K562 (cell line): Measurements from ENCODE around the gene ZNF10. TPM values are rescaled to one million over a fixed set of nuclear protein-coding genes. Genes with fewer than 3 reads are reported as not detected.

Source experiments
- ATAC-seq: fragments of 200-7000 bp; cut with Tn5 transposase; 3 replicates; pipeline ENCODE4 v1.9.1; 2020; ENCODE audit warnings: moderate library complexity
- Bru-seq: library from RNA; stranded (reverse); fragments of 400-500 nt; gene quantifications from one replicate; lab custom pipeline; 2021; lab: Mats Ljungman, UMichigan
- BruChase-seq, 2 experiments: library from RNA; stranded (reverse); fragments of 400-500 nt; gene quantifications; one replicate each; lab custom pipeline; 2021; lab: Mats Ljungman, UMichigan
- BruUV-seq: library from RNA; stranded (reverse); fragments of 400-500 nt; replicated peaks from 2 replicates; lab custom pipeline; 2021; lab: Mats Ljungman, UMichigan
- CTCF ChIA-PET: fragments of 300-600 bp; formaldehyde crosslinking; extraction: SDS; loops from one replicate; lab custom pipeline; 2021; ENCODE audit warnings: low intra/inter-chr PET ratio; lab: Yijun Ruan, JAX
- POLR2A ChIA-PET: fragments of 300-600, 350-650 bp; sonication (Branson Sonifier 250); formaldehyde crosslinking; extraction: SDS; loops from one replicate; lab custom pipeline; 2021; ENCODE audit warnings: antibody characterized with exemption, inconsistent platforms; lab: Yijun Ruan, JAX
- DNase-seq, 4 experiments: peaks; one replicate each; pipeline versions ENCODE4 v3.0.0 to v3.0.0-alpha.2; 2011 to 2018; ENCODE audit warnings: low spot score in 3 of 4, mixed read lengths in 3 of 4; ENCODE audit errors: extremely low read depth in 1 of 4
- FAIRE-seq: peaks from 2 replicates; lab custom pipeline; 2011; peaks lifted over from hg19 to GRCh38; lab: Jason Lieb, UNC
- H2AFZ ChIP-seq: 2 replicates; pipeline ENCODE4 v1.6.0; 2011; ENCODE audit warnings: low read depth, low read length, control low read depth, inconsistent platforms
- H3K27ac ChIP-seq: fragments of 200-600 bp; 3 replicates; pipeline ENCODE4 v1.8.0; 2011; ENCODE audit warnings: low read depth, mild to moderate bottlenecking, control low read depth, inconsistent platforms, low read length, moderate library complexity, mixed read lengths; ENCODE audit errors: extremely low read depth
- H3K27me3 ChIP-seq, 2 experiments: fragments of 300-600 bp in 1 of 2; 2 replicates in 1 of 2; 3 replicates in 1 of 2; pipeline versions ENCODE4 v1.6.0 to v1.8.0; 2011; ENCODE audit warnings: inconsistent platforms in 2 of 2, low read length in 2 of 2, mild to moderate bottlenecking in 1 of 2, mixed read lengths in 1 of 2, moderate library complexity in 1 of 2; ENCODE audit not compliant: control insufficient read depth in 2 of 2, insufficient read depth in 2 of 2
- H3K36me3 ChIP-seq: fragments of 300-600 bp; 3 replicates; pipeline ENCODE4 v1.8.0; 2011; ENCODE audit warnings: mild to moderate bottlenecking, low read length, inconsistent platforms; ENCODE audit not compliant: control insufficient read depth, insufficient read depth
- H3K4me1 ChIP-seq, 2 experiments: fragments of 200-600 bp in 1 of 2; replicated peaks in 1 of 2; 2 replicates in 1 of 2; 3 replicates in 1 of 2; pipeline versions ENCODE4 v1.5.1 to v1.8.0; 2011; ENCODE audit warnings: inconsistent platforms in 2 of 2, low read length in 2 of 2, mild to moderate bottlenecking in 1 of 2, mixed read lengths in 1 of 2, moderate library complexity in 1 of 2; ENCODE audit not compliant: control insufficient read depth in 2 of 2, insufficient read depth in 2 of 2
- H3K4me2 ChIP-seq: 2 replicates; pipeline ENCODE4 v1.6.1; 2011; ENCODE audit warnings: low read length, control low read depth, inconsistent platforms, mixed read lengths; ENCODE audit not compliant: insufficient read depth
- H3K4me3 ChIP-seq: fragments of 200-600 bp; sonication (generic), shearing (Covaris generic); 2 replicates; pipeline ENCODE4 v1.5.1; 2016; ENCODE audit warnings: control low read depth, inconsistent platforms
- H3K79me2 ChIP-seq: fragments of 200-600 bp; 3 replicates; pipeline ENCODE4 v1.8.0; 2011; ENCODE audit warnings: low read length, inconsistent platforms; ENCODE audit not compliant: control insufficient read depth, insufficient read depth
- H3K9ac ChIP-seq, 2 experiments: 2 replicates each; pipeline versions ENCODE4 v1.6.0 to v1.6.1; 2011; ENCODE audit warnings: low read depth in 2 of 2, low read length in 2 of 2, control low read depth in 1 of 2, inconsistent platforms in 1 of 2, mild to moderate bottlenecking in 1 of 2, mixed read lengths in 1 of 2; ENCODE audit not compliant: insufficient read depth in 1 of 2
- H3K9me1 ChIP-seq: one replicate; pipeline ENCODE4 v1.6.0; 2011; ENCODE audit warnings: inconsistent platforms, mild to moderate bottlenecking, low read length, moderate library complexity; ENCODE audit not compliant: control insufficient read depth, insufficient read depth
- H3K9me3 ChIP-seq: replicated peaks from 2 replicates; pipeline ENCODE4 v1.5.1; 2011; ENCODE audit warnings: low read depth, low read length, inconsistent platforms; ENCODE audit not compliant: control insufficient read depth, insufficient read depth
- H4K20me1 ChIP-seq: replicated peaks from 2 replicates; pipeline ENCODE4 v1.6.1; 2011; ENCODE audit warnings: low read length, inconsistent platforms, mixed read lengths; ENCODE audit not compliant: control insufficient read depth, insufficient read depth
- ADNP ChIP-seq: fragments of 200-800 bp; sonication (Bioruptor generic); IDR thresholded peaks from 2 replicates; pipeline ENCODE4 v1.6.1; 2016; ENCODE audit warnings: missing genetic modification characterization, missing compliant biosample characterization
- BRD9 ChIP-seq: fragments of 450-650 bp; IDR thresholded peaks from 2 replicates; pipeline ENCODE4 v1.6.1; 2018; ENCODE audit warnings: low read depth; ENCODE audit not compliant: partially characterized antibody
- ERF ChIP-seq: fragments of 450-650 bp; formaldehyde crosslinking; IDR thresholded peaks from 2 replicates; pipeline ENCODE4 v1.4.0; 2020; ENCODE audit warnings: mild to moderate bottlenecking, mixed read lengths
- ETS2 ChIP-seq: IDR thresholded peaks from 2 replicates; pipeline ENCODE4 v1.6.1; 2016; ENCODE audit warnings: borderline replicate concordance, missing genetic modification characterization, mild to moderate bottlenecking, moderate library complexity, missing compliant biosample characterization; ENCODE audit not compliant: poor library complexity, severe bottlenecking
- FUS ChIP-seq: fragments of 200-400 bp; formaldehyde crosslinking; optimal IDR thresholded peaks from 2 replicates; pipeline ENCODE3; 2017; ENCODE audit warnings: low read depth, low read length
- HMGN3 ChIP-seq: IDR thresholded peaks from 2 replicates; pipeline ENCODE4 v1.6.1; 2011; ENCODE audit warnings: borderline replicate concordance, low read depth, mild to moderate bottlenecking, mixed read lengths, low read length; ENCODE audit not compliant: insufficient read length; ENCODE audit errors: extremely low read depth
- PHB2 ChIP-seq: fragments of 450-650 bp; IDR thresholded peaks from 2 replicates; pipeline ENCODE4 v1.6.1; 2017; ENCODE audit warnings: low read depth
- PHF20 ChIP-seq: fragments of 450-650 bp; IDR thresholded peaks from 2 replicates; pipeline ENCODE4 v1.6.1; 2018; ENCODE audit not compliant: partially characterized antibody
- TEAD1 ChIP-seq, 2 experiments: fragments of 450-650 bp in 1 of 2; sonication (generic) in 1 of 2; formaldehyde crosslinking; IDR thresholded peaks; 2 replicates each; pipeline versions ENCODE4 v1.4.0 to v1.8.0; 2020 to 2022; ENCODE audit warnings: mild to moderate bottlenecking in 2 of 2, missing genetic modification reagents in 1 of 2
- WGBS: fragments of 100-300 bp; shearing (Covaris generic); methylation state at CpG from one replicate; pipeline ENCODE4 v1.1.6; 2016; ENCODE audit warnings: low coverage, mixed read lengths; ENCODE audit not compliant: insufficient coverage; ENCODE audit errors: missing lambda C conversion rate; 5-methylcytosine and 5-hydroxymethylcytosine counted together
- in situ Hi-C: fragments of 300-500 bp; cut with MboI; formaldehyde crosslinking; loops from 4 replicates; pipeline ENCODE4 v1.15.0; 2018; ENCODE audit warnings: inconsistent platforms, mixed read lengths
- intact Hi-C: fragments of 100-400 bp; cut with micrococcal nuclease; formaldehyde crosslinking; loops from 2 replicates; pipeline ENCODE4 v1.14.2; 2022
- long read RNA-seq, 3 experiments: library from polyadenylated mRNA in 2 of 3; library from RNA in 1 of 3; unstranded in 2 of 3; stranded (forward) in 1 of 3; transcript quantifications; one replicate each; pipeline ENCODE4 v2.0.0, GENCODE V29; 2019 to 2022
- polyA minus RNA-seq, 3 experiments: library from RNA; depleted of rRNA, polyadenylated mRNA; stranded (reverse); fragments of >200 nt; gene quantifications; 2 replicates each; pipeline ENCODE4 v1.2.3, GENCODE V29; 2011
- polyA plus RNA-seq, 8 experiments: library from polyadenylated mRNA; depleted of rRNA in 4 of 8; stranded (reverse) in 5 of 8; unstranded in 3 of 8; fragments of >200 nt; fragmentation: Nextera tagmentation in 2 of 8; fragmentation: Illumina TruSeq in 1 of 8; extraction: Ambion mirVana in 2 of 8; extraction: Trizol in 1 of 8; gene quantifications; 2 replicates each; pipeline versions ENCODE4 v1.2.1 to v1.2.3, GENCODE V29; 2011 to 2014; ENCODE audit warnings: inconsistent platforms in 1 of 8, missing spikeins in 1 of 8
- total RNA-seq, 7 experiments: library from RNA; depleted of rRNA in 6 of 7; stranded (reverse); fragments of >200 nt in 6 of 7; fragmentation: Illumina TruSeq in 2 of 7; extraction: Trizol in 2 of 7; gene quantifications; 2 replicates each; pipeline versions ENCODE4 v1.2.1 to v1.2.3, GENCODE V29; 2011 to 2021; ENCODE audit warnings: low replicate concordance in 1 of 7
- TF ChIP-seq, protein P1 (sequence below), 2 experiments: IDR thresholded peaks in 1 of 2; conservative IDR thresholded peaks in 1 of 2; 2 replicates each; pipeline ENCODE4 v1.6.1; 2016; ENCODE audit warnings: low read depth in 2 of 2, mild to moderate bottlenecking in 1 of 2, missing compliant biosample characterization in 1 of 2, missing genetic modification characterization in 1 of 2, moderate library complexity in 1 of 2
- TF ChIP-seq, protein P2 (sequence below): sonication (generic); formaldehyde crosslinking; IDR thresholded peaks from 2 replicates; pipeline ENCODE4 v1.8.1; 2023; ENCODE audit warnings: mild to moderate bottlenecking, missing genetic modification reagents

Gene ZNF10
- total RNA-seq (2011; cell fraction: chromatin; rRNA removed; ENCODE audit: low replicate concordance) = 19.8 and 36.9 TPM in 2 replicates
- 16.5 and 17.5 TPM in 2 replicates for total RNA-seq (2011; cell fraction: nucleolus; rRNA removed)
- 31.3 and 34.2 TPM in 2 replicates for total RNA-seq (2011; cell fraction: nucleoplasm; rRNA removed)
- total RNA-seq (2014; rRNA removed) = 2.1 and 5.8 TPM in 2 replicates
- total RNA-seq (2014; rRNA removed; fragmentation: Illumina TruSeq; extraction: Trizol) = 5.0 TPM in 2 replicates
- 4.4 and 4.6 TPM in 2 replicates for total RNA-seq (2015; rRNA removed; fragmentation: Illumina TruSeq; extraction: Trizol)
- total RNA-seq (2021) = 4.3 and 5.0 TPM in 2 replicates
- polyA plus RNA-seq (2011; rRNA removed) = 4.5 and 4.9 TPM in 2 replicates
- 3.0 and 4.9 TPM in 2 replicates for polyA plus RNA-seq (2011; cell fraction: cytosol; rRNA removed)
- 9.3 and 13.1 TPM in 2 replicates for polyA plus RNA-seq (2011; cell fraction: nucleus; rRNA removed)
- polyA plus RNA-seq (2012) = 3.2 and 4.2 TPM in 2 replicates
- 3.5 and 5.8 TPM in 2 replicates for polyA plus RNA-seq (2014; fragmentation: Illumina TruSeq; extraction: Trizol)
- 1 to 10 TPM; 4.8 to 5.2 TPM for polyA plus RNA-seq (2014; fragmentation: Nextera tagmentation; extraction: Ambion mirVana)
- polyA plus RNA-seq (2014; rRNA removed) = 2.1 and 4.1 TPM in 2 replicates
- 15.5 and 16.6 TPM in 2 replicates for polyA minus RNA-seq (2011; rRNA and poly(A)+ RNA removed)
- polyA minus RNA-seq (2011; cell fraction: cytosol; rRNA and poly(A)+ RNA removed) = 3.4 and 7.4 TPM in 2 replicates
- polyA minus RNA-seq (2011; cell fraction: nucleus; rRNA and poly(A)+ RNA removed) = 17.3 and 21.0 TPM in 2 replicates
- percentile 61 among the genes with signal in this experiment for Bru-seq, nascent RNA
- percentile 79 among the genes with signal in this experiment for BruChase-seq, experiment 1, labeled RNA remaining after a 2-hour chase
- BruChase-seq, experiment 2, labeled RNA remaining after a 6-hour chase = percentile 79 among the genes with signal in this experiment
- long read RNA-seq, experiment 1, full-length matches to known transcripts = 1 of 4 reads
- long read RNA-seq, experiment 1, partial matches to known transcripts = 0 of 4 reads
- long read RNA-seq, experiment 1, other reads (novel, unspliced or antisense) = 3 of 4 reads
- long read RNA-seq, experiment 2, partial matches to known transcripts = 0 of 2 reads
- long read RNA-seq, experiment 2, other reads (novel, unspliced or antisense) = 2 of 2 reads
- long read RNA-seq, experiment 3, partial matches to known transcripts = 1 of 3 reads
- long read RNA-seq, experiment 3, other reads (novel, unspliced or antisense) = 1 of 3 reads

DNA sequence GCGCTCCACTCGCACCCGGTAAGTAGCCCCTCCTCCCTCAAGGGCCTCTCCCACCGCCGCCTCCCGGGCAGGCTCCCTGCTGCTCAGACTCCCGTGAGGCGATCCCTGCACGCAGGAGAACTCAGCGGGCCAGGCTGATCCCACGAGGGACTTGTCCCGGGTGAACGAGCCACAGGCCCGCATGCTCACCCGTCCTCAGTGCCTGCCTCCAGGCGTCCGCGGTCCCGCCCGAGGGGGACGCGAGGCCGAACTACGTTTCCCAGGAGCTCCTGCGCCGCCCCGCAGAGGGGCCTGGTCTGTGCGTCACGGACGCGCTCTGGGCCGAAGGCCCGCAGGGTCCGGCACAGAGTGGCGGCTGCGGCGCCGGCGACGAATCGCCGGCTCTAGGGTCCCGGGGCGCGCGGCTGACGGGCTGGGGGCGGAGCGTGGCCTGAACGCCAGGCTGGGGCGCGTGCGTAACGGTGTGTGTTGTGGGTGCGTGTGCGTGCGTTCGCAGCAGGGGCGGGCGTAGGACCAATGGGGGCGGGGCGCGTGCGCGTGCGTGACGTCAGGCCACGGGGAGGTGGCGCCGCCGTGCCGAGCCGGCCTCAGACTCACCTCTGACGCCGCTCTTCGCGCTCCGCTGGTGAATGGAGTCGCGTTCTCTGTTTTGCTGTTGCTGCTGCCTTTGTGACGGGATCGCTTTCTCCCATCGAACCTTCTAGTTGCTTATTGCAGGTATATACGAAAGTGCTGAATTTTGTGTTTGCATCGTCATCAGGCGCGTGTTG, at the start of gene ZNF10, which contains the start of gene ZNF891:
TSS of gene ZNF10 (plus strand) at position 590 of the 770 bp plus-strand sequence. CDS start 13,866 bp downstream, outside the sequence.
TSS of gene ZNF891 (minus strand) at position 237 of the 770 bp plus-strand sequence. CDS start 8,356 bp downstream, outside the sequence.
- no peaks in the 10 kb centered on the region; a peak in 1 of 5 replicates for H3K4me1 ChIP-seq
- peak within 1 kb of the TSS; percentile 92 to 98 for H3K9ac ChIP-seq
- peak within 1 kb of the TSS; percentile 85 for H3K4me3 ChIP-seq
- in situ Hi-C loops = no loop called here
- ChIA-PET CTCF (no interaction called here), POLR2A (interaction anchor here (0.5 to 2.4 kb wide), 9 partner anchors 10 to 357 kb away, joined by 3 to 7 read pairs (median 3); partner anchors contain the start of genes GOLGA3 and ZNF26)
- no TSS peak for BruUV-seq
- H3K79me2 ChIP-seq = 0 out of 3 replicates have a peak, but pooled peaks cover 4% of the 10 kb centered on the region
- peaks cover 8% of the 10 kb centered on the region for H3K9me3 ChIP-seq
- no peaks in the 10 kb centered on the region for H3K27me3 ChIP-seq
- intact Hi-C loops = loop anchor here (1.0 kb wide), 1 partner anchor 50 kb away; the partner anchor contains the start of gene ZNF140
- peak within 1 kb of the TSS; percentile 99 for H3K4me2 ChIP-seq
- FAIRE-seq = peak; percentile 83
- H3K36me3 ChIP-seq = peaks cover 10% of the 10 kb centered on the region
- under 1% methylated on average over 52 of the region's 87 CpGs for WGBS
- peak; percentile 92 to 96 (median 93) for DNase-seq
- H3K27ac ChIP-seq = peak within 1 kb of the TSS; percentile 95
- H2AFZ ChIP-seq = peak within 1 kb of the TSS; percentile 97
- no peaks in the 10 kb centered on the region for H4K20me1 ChIP-seq
- no peaks in the 10 kb centered on the region for H3K9me1 ChIP-seq
- ATAC-seq = peak; percentile 99
- no peak for TF ChIP-seq PHB2
- peak; percentile 26 to 86; a peak in 2 of 4 replicates for TF ChIP-seq TEAD1 (CRISPR knock-in tag; IDR thresholded peaks at IDR 0.05)
- TF ChIP-seq BRD9 = no peak
- TF ChIP-seq ADNP (tag) = no peak
- peak; percentile 32 for TF ChIP-seq PHF20
- peak; percentile 88; the same call in 1 of the 2 replicates for TF ChIP-seq ERF (CRISPR knock-in tag)
- TF ChIP-seq FUS = no peak
- peak; percentile 85 for TF ChIP-seq HMGN3
- TF ChIP-seq, protein P1, sequence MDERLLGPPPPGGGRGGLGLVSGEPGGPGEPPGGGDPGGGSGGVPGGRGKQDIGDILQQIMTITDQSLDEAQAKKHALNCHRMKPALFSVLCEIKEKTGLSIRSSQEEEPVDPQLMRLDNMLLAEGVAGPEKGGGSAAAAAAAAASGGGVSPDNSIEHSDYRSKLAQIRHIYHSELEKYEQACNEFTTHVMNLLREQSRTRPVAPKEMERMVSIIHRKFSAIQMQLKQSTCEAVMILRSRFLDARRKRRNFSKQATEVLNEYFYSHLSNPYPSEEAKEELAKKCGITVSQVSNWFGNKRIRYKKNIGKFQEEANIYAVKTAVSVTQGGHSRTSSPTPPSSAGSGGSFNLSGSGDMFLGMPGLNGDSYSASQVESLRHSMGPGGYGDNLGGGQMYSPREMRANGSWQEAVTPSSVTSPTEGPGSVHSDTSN (CRISPR knock-in tag; IDR thresholded peaks at IDR 0.05; ENCODE audit: low read depth) = no peak
- TF ChIP-seq, protein P1 (tag; conservative IDR thresholded peaks at IDR 0.05; ENCODE audit: low read depth) = no peak
- TF ChIP-seq, protein P2, sequence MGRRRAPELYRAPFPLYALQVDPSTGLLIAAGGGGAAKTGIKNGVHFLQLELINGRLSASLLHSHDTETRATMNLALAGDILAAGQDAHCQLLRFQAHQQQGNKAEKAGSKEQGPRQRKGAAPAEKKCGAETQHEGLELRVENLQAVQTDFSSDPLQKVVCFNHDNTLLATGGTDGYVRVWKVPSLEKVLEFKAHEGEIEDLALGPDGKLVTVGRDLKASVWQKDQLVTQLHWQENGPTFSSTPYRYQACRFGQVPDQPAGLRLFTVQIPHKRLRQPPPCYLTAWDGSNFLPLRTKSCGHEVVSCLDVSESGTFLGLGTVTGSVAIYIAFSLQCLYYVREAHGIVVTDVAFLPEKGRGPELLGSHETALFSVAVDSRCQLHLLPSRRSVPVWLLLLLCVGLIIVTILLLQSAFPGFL = no peak
- TF ChIP-seq ETS2 (tag) = no peak
